Stomach (tissue), 9 donors: ENCODE results near the gene MS4A6A. TPM values are rescaled to one million over a fixed set of nuclear protein-coding genes. Genes with fewer than 3 reads are reported as not detected.

Experiments used
- DNase-seq, 2 donors: peaks; one replicate each; pipeline versions ENCODE4 v3.0.0 to v3.0.0-alpha.2; 2013 to 2019
- H3K27ac ChIP-seq, 5 donors: fragments of 200-600 bp in 4 of 5; sonication (generic) in 4 of 5; one replicate each; pipeline ENCODE4 v1.5.1; 2013 to 2019; ENCODE audit warnings: mild to moderate bottlenecking in 1 of 5, moderate library complexity in 1 of 5
- H3K27me3 ChIP-seq, 3 donors: fragments of 200-600 bp; sonication (generic); one replicate each; pipeline ENCODE4 v1.5.1; 2017 to 2019; ENCODE audit warnings: mixed run types in 1 of 3
- H3K36me3 ChIP-seq, 4 donors: fragments of 200-600 bp; sonication (generic); 1 replicate in 3 of 4; 2 replicates in 1 of 4; pipeline ENCODE4 v1.5.1; 2016 to 2019
- H3K4me1 ChIP-seq, 4 donors: fragments of 200-600 bp; sonication (generic); one replicate each; pipeline ENCODE4 v1.5.1; 2016 to 2019
- H3K4me3 ChIP-seq, 4 donors: fragments of 200-600 bp; sonication (generic) in 3 of 4; one replicate each; pipeline ENCODE4 v1.5.1; 2016 to 2019; ENCODE audit warnings: mild to moderate bottlenecking in 1 of 4
- H3K9me3 ChIP-seq, 4 donors: fragments of 200-600 bp; sonication (generic); one replicate each; pipeline ENCODE4 v1.5.1; 2016 to 2019
- EP300 ChIP-seq: sonication (generic); formaldehyde crosslinking; IDR thresholded peaks from one replicate; pipeline ENCODE4 v1.6.1; 2017; ENCODE audit warnings: antibody characterized with exemption
- POLR2A ChIP-seq, 4 donors: fragments of 450-650 bp; IDR thresholded peaks; one replicate each; pipeline ENCODE4 v1.6.1; 2016; ENCODE audit warnings: antibody characterized with exemption in 4 of 4, control low read depth in 2 of 4, mild to moderate bottlenecking in 1 of 4, moderate library complexity in 1 of 4
- POLR2AphosphoS5 ChIP-seq, 3 donors: sonication (generic); formaldehyde crosslinking; IDR thresholded peaks; one replicate each; pipeline ENCODE4 v1.6.1; 2016; ENCODE audit warnings: antibody characterized with exemption in 3 of 3
- WGBS, 5 donors: extraction: QIAGEN DNeasy Blood & Tissue Kit in 3 of 5; methylation state at CpG; one replicate each; pipeline versions ENCODE4 v1.1.5 to v1.1.7; 2013 to 2018; 5-methylcytosine and 5-hydroxymethylcytosine counted together
- intact Hi-C: fragments of 100-400 bp; cut with DNase I; formaldehyde crosslinking; loops from one replicate; pipeline ENCODE4 v1.15.1; 2023; ENCODE audit warnings: low total_unique reads
- polyA plus RNA-seq, 3 donors: library from polyadenylated mRNA; stranded (reverse); fragments of 200-250 nt; gene quantifications; one replicate each; pipeline ENCODE4 v1.2.3, GENCODE V29; 2013
- total RNA-seq, 5 donors: library from RNA; depleted of rRNA; stranded (reverse); fragments of >200 nt; gene quantifications; one replicate each; pipeline versions ENCODE4 v1.1.0 to v1.2.3, GENCODE V29; 2014 to 2016
- TF ChIP-seq, protein P1 (sequence below), 7 experiments: fragments of 450-650 bp in 4 of 7; fragments of 200-600 bp in 3 of 7; sonication (generic) in 3 of 7; IDR thresholded peaks; one replicate each; pipeline ENCODE4 v1.5.1; 2016 to 2019; ENCODE audit warnings: antibody characterized with exemption in 7 of 7, control low read depth in 2 of 7, mild to moderate bottlenecking in 1 of 7
- donor health status: healthy with polysubstance abuse.
- donor health status: Bipolar disorder and iron deficiency.
- donor health status: healthy.

The MS4A6A gene
- total and polyA plus RNA-seq, 8 donors, result 6.7 to 97.4 (median 34.9) TPM

- intact Hi-C loops, result no loop called here
- Histone ChIP-seq H3K36me3 (no peaks in the 10 kb centered on the region), H3K9me3 (peaks cover 0 to 11% (median 4%) of the 10 kb centered on the region in 4 donors), H3K27ac (no peak overlapping the region), H3K4me1 (no peaks in the 10 kb centered on the region), H3K4me3 (no peak overlapping the region), H3K27me3 (no peaks in the 10 kb centered on the region)
- DNase-seq, result no peak
- WGBS, 5 donors, result 55 to 71% (median 64%) methylated on average over 2 of the region's 2 CpGs
- TF ChIP-seq POLR2AphosphoS5 (IDR thresholded peaks at IDR 0.05) (no peak), POLR2A (IDR thresholded peaks at IDR 0.05) (no peak), EP300 (no peak)
- TF ChIP-seq, protein P1, sequence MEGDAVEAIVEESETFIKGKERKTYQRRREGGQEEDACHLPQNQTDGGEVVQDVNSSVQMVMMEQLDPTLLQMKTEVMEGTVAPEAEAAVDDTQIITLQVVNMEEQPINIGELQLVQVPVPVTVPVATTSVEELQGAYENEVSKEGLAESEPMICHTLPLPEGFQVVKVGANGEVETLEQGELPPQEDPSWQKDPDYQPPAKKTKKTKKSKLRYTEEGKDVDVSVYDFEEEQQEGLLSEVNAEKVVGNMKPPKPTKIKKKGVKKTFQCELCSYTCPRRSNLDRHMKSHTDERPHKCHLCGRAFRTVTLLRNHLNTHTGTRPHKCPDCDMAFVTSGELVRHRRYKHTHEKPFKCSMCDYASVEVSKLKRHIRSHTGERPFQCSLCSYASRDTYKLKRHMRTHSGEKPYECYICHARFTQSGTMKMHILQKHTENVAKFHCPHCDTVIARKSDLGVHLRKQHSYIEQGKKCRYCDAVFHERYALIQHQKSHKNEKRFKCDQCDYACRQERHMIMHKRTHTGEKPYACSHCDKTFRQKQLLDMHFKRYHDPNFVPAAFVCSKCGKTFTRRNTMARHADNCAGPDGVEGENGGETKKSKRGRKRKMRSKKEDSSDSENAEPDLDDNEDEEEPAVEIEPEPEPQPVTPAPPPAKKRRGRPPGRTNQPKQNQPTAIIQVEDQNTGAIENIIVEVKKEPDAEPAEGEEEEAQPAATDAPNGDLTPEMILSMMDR (IDR thresholded peaks at IDR 0.05), result no peak
These were observed 17.3 kb downstream of the MS4A6A start for GRCh38 chr11:60165538-60165937.

DNA sequence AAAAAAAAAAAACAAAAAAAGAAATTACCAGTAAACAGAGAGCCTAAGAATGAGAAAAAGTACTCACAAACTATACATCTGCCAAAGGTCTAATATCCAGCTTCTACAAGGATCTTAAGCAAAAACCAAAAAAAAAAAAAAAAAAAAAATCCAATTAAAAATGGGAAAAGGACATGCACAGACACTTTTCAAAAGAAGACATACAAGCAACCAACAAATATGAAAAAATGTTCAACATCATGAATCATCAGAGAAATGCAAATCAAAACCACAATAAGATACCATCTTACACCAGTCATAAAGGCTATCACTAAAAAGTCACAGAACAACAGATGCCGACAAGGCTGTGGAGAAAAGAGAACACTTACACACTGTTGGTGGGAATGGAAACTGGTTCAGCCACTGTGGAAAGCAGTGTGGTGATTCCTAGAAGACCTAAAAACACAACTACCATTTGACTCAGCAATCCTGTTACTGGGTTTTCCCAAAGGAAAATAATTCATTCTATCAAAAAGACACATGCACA, 18.3 kb downstream of the MS4A6A start:
- Histone ChIP-seq H3K9me3 (peaks cover 0 to 11% (median 4%) of the 10 kb centered on the region in 4 donors), H3K36me3 (no peaks in the 10 kb centered on the region), H3K4me3 (no peak overlapping the region), H3K4me1 (no peaks in the 10 kb centered on the region), H3K27me3 (no peaks in the 10 kb centered on the region), H3K27ac (no peak overlapping the region)
- no peak for DNase-seq
- 74 to 84% (median 82%) methylated on average over 1 of the region's 1 CpG for WGBS, 5 donors
- intact Hi-C loops, result no loop called here
- TF ChIP-seq EP300, result no peak
- no peak for TF ChIP-seq POLR2AphosphoS5 (IDR thresholded peaks at IDR 0.05)

GRCh38 chr11:60161766-60162165, 21.1 kb downstream of the MS4A6A start:
- WGBS, 5 donors, result 63 to 73% (median 71%) methylated on average over 4 of the region's 4 CpGs
- no peaks in the 10 kb centered on the region for H3K9me3 ChIP-seq
- DNase-seq, result no peak

DNA sequence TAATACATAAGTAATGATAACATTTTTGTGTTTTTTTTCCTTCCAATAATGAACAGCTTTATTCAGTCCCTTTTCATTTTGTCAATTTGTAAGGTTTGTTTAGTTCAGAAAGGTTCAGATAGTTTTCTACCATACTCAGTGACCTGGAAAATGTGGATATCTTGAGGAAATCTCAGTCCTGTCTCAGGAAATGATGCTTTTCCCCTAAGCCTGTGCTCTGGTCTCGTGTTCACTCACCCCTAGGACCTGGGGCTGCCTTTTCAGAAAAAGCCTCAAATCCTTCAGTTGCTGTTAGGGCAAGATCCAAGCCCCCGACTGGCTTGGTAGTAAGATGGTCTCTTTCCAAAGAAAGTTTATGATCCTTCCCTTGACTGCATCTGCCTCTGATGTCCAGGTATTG, 21.8 kb downstream of the MS4A6A start:
- WGBS, 5 donors, result 75 to 84% (median 77%) methylated on average over 2 of the region's 2 CpGs
- intact Hi-C loops, result no loop called here
- no peak overlapping the region for H3K27ac ChIP-seq

More at GRCh38 chr11:60161766-60162165, 21.1 kb downstream of the MS4A6A start:
- no peak overlapping the region for H3K4me3 ChIP-seq
- TF ChIP-seq EP300 (no peak), POLR2AphosphoS5 (IDR thresholded peaks at IDR 0.05) (no peak), POLR2A (IDR thresholded peaks at IDR 0.05) (no peak)
- TF ChIP-seq, protein P1 (IDR thresholded peaks at IDR 0.05), result no peak
- intact Hi-C loops, result no loop called here
- no peak overlapping the region for H3K27ac ChIP-seq
- H3K27me3 ChIP-seq, result no peaks in the 10 kb centered on the region
- no peaks in the 10 kb centered on the region for H3K4me1 ChIP-seq
- no peaks in the 10 kb centered on the region for H3K36me3 ChIP-seq

DNA sequence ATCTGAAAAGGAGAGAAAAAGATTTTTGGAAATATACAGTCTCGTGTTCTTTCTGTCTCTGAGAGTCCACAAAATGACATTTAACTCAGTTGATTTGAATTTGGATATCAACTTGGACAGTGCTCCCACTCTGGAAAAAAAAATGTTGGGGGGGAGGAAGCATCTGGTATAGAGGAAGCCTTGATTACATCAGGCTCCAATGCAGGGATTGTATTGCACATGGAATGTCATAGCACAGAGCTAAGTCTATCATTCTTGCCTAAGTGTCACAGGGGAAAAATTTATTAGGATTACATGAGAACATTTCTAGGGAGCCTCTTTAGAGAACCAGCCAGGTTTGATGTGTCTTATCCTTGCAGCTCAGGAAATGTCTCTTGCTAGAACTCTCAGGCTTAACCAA, 23.0 kb downstream of the MS4A6A start:
- H3K9me3 ChIP-seq, result no peaks in the 10 kb centered on the region
- no peak overlapping the region for H3K27ac ChIP-seq
- 50 to 74% (median 58%) methylated on average over 1 of the region's 1 CpG for WGBS, 5 donors
- intact Hi-C loops, result no loop called here
- H3K4me3 ChIP-seq, result no peak overlapping the region
- no peaks in the 10 kb centered on the region for H3K36me3 ChIP-seq
- TF ChIP-seq, protein P1 (IDR thresholded peaks at IDR 0.05), result no peak
- TF ChIP-seq POLR2AphosphoS5 (IDR thresholded peaks at IDR 0.05) (no peak), EP300 (no peak), POLR2A (IDR thresholded peaks at IDR 0.05) (no peak)
- H3K27me3 ChIP-seq, result no peaks in the 10 kb centered on the region
- no peak for DNase-seq
- H3K4me1 ChIP-seq, result no peaks in the 10 kb centered on the region

More for the DNA sequence above, 21.8 kb downstream of the MS4A6A start:
- H3K36me3 ChIP-seq, result no peaks in the 10 kb centered on the region
- H3K4me3 ChIP-seq, result no peak overlapping the region
- DNase-seq, result no peak
- H3K9me3 ChIP-seq, result no peaks in the 10 kb centered on the region
- TF ChIP-seq, protein P1 (IDR thresholded peaks at IDR 0.05), result no peak
- TF ChIP-seq POLR2AphosphoS5 (IDR thresholded peaks at IDR 0.05) (no peak), EP300 (no peak), POLR2A (IDR thresholded peaks at IDR 0.05) (no peak)
- H3K27me3 ChIP-seq, result no peaks in the 10 kb centered on the region
- H3K4me1 ChIP-seq, result no peaks in the 10 kb centered on the region
